ENCODE results near the gene NMRAL1.

NMRAL1 gene

DNA sequence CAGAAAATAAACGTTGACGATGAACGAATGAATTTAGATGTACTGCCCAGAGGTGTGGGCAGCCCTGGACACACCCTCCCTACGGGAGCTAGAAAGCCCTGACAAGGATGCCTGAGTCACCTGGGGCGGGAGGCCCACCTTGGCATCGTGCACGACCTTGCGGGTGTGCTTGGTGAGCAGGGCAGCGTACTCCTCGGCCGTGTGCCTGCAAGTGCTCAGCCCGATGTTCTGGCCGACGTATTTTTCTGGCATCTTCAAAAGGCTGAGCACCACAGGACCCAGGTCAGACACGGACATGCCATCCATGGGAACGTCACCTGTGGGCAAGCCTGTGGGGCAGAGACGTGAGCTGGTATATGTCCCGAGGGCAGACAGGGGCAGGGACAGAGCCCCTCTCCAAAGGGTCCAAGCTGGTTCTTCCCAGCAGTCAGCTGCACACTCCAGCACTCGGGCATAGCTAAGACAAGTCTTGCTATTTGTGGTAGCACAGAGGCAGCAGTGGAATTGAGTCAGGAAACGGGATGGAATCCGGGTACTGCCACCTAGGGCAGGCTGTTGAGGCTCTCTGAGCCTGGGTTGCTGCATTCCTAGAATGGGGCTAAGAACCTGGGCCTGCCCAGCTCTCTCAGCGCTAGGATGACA lies 10.8 kb downstream of the NMRAL1 start:
- DNase-seq: no peak

DNA sequence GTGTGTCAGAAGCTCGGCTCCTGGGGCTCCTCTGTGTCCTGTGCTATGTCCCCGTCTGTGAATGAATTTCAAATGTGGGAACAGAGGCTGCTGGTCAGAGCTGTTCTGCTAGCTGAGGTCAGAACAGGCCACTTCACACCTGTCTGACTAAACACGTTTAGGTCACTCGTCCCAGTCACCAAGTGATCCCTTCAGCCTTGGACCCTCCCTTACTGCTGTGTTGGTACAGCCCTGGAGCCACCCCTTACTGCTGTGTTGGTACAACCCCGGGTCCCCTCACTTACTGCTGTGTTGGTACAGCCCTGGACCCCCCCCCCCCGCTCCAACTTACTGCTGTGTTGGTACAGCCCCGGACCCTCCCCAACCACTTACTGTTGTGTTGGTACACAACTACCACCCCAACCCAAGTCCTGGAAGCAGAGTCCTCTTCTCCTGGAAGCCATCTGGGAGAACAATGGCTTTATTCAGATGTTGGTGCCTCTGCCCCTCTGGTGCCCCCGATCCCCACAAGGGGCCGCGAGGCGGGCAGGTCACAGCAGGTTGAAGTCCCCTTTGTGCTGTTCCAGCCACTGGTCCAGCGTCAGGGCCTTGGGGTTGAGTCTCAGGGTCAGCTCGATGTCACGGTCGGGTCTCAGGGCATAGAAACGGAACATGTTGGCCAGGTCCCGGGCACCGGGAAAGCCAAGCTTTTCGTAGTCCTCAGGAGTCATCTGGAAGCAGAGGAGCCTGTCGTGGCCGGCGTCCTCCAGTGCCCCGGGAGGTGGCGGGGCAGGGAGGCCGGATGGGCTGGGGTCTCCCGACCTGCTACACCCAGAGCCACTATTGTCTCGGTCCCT lies 13.0 kb downstream of the NMRAL1 start:
- no peak for DNase-seq

DNA sequence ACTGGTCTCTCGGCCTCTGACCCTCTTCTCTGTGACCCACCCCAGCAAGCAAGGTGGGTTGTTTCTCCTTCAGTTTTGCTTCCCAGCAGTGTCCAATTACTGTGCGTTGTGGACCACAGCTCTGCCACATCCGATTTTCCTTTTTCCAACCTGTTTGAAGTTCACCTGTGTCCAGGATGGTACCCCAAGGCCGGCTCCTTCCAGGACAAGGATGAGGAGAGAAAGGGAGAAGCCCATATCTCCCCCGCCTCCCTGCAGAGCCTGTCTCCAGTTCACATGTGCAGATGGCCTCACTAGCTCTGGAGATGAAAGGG lies 13.5 kb downstream of the NMRAL1 start:
- DNase-seq: no peak

DNA sequence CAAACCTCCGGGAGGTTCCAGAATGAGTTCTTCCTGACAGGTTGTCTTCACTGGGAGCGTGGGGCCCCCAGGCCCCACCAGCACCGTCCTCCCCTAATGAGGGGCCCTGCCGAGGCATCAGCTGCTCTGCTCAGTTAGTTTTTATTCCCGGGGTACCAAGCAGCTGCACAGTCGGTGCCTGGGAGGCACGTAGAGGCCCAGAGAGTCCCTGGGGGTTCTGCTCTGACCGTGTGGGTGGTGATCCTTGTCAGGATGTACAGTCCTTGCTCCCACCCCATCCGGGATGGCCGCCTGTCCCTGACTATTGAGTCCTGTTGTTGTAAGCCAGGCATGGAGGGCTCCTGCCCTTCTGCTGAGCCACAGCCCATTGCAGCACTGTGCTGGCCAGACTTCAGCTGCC lies 18.5 kb downstream of the NMRAL1 start:
- no peak for DNase-seq

DNA sequence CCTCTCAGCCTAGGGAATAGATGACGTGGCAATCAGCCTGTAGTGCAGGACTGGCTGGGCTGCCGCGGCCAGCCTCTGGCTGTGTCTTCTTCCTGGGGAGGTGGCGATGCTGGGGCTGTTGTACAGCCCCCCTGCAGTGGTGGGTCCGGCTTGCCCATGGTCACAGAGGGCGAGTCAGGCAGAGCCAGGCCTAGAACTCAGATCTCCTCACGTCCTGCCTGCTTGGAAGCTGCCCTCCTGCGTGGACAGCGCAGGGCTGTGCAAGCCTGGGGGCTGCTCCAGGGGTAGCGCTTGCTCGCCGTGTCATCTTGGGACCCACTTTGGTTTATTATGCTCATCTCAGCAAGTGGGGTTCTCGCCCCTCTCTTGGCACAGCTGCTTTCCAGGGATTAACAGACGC lies 19.3 kb downstream of the NMRAL1 start:
- no peak for DNase-seq

DNA sequence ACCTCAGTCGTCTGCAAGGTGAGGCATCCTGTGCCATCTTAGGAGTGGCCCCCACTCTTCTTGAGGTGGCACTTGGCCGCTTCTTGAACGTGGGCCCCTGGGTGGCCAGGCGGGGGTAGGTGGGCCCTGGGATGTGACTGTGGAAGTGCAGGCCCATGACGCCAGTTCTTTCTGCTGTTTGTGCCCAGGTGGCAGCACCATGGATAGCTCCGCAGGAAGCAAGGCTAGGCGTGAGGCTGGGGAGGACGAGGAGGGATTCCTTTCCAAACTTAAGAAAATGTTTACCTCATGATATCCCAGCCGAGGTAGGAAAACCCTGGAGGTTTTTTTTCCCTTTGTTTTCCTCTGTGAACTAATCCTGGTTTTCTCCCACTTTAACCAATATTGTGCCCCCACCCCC lies 19.8 kb downstream of the NMRAL1 start:
- DNase-seq: no peak

DNA sequence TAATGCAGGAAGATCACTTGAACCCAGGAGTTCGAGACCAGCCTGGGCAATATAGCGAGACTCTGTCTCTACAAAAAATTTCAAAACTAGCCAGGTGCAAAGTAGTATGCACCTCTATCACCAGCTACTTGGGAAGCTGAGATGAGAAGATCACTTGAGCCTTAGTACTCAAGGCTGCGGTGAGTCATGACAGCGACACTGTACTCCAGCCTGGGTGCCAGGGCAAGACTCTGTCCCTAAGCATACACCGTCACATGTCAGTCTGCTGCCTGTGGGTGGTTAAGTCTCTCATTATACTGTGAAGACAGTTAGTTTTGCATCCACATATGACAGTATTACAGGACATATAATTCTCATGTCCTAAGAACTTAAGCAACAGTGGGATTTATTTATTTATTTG lies 21.8 kb downstream of the NMRAL1 start:
- DNase-seq: no peak

DNA sequence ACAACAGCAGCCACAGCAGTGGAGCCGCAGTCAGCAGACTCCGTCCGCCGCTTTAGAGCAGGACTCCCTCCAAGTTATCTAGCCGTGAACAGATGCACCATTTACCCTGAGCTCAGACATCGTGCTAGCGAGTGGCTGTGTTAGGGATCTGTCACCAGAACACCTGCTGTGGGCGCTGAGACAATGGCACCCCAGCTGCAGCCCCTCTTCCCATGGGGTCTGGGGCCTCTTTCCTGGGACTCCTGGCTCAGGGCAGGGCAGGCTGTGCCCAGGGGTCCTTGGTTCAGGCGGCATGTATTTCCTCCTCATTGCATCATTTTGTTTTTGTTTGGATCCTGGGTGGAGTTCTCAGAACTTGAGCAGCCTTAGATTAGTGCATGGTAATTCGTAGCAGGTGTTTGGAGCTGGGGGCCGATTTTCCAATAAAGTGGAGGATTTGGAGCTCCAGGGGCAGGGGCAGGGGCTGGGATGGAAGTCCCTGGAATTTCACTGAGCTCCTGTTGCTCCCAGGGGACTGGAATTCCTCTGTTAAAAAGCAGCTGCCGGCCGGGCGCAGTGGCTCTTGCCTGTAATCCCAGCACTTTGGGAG lies 23.4 kb downstream of the NMRAL1 start:
- no peak for DNase-seq

DNA sequence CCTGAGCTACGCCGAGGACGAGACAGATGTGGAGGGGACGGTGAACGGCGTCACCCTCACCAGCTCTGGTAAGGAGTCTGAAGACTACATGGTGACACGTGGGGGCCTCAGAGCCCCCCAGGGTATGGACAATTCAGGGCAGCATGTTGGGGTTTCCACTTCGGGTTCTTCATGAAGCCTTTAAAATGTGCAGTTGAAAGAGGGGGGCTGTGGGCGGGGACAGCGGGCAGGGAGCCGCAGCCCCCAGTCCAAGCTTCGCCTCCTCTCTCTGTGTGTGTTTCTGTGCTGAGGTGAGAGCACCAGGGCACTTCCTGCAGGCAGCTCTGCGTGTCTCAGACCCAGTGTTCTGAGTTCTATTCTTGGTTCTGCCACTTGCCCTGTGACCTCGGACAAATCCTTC lies 24.0 kb downstream of the NMRAL1 start:
- DNase-seq: no peak

DNA sequence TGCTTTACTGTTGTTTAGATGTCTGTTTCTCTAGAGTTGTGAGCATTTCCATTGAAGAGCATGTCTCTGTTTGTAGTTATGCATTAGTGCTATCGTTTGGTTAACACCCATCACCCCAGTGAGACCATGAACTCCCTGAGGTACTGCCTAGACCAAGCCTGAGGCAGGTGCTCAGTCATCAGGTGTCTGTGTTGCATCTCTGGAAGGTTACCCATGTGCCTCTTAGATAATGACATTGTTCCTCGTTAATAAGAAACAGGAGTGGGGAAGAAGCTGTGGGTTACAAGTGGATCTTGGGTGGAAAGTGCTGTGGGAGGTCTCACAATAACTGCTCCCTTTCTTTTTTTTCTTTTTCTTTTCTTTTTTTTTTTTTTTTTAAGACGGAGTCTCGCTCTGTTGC lies 30.4 kb downstream of the NMRAL1 start:
- no peak for DNase-seq

DNA sequence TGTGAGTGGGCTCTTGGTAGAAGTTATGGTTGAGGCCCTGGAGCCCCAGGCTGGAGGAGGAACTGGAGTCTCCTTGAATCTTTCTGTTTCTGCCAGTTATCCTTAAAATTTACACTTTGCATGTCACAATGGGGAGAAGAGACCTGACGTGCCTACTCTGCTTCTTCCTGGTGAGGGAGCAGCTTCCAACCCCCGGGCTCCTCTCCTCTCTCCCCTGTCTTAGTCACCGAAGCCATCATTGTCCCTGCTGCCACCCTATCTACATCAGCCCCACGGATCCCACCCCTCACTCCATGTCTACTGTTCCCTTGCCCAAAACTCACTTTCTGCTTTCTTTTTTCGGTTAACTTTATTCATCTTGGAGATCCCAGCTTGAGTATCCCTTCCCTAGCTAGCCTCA lies 31.2 kb downstream of the NMRAL1 start:
- no peak for DNase-seq

DNA sequence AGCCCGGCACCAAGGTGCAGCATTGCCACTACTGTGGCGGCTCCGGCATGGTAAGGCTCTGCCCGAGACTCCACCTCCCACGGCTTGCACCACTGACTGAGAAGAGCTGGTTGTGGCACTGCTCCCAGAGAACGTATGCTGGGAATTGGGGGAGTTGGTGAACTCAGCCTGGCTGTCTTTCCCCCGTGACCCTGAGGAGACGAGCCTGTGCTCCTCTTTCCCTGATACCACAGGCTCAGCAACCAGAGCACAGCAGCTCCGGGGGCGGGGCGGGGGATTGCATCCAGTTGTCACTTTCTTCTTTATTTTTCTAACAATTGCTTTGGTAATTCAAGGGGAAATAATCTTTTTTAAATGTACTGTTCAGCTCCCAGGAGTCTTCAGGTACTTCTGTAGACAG lies 32.1 kb downstream of the NMRAL1 start:
- DNase-seq: no peak

DNA sequence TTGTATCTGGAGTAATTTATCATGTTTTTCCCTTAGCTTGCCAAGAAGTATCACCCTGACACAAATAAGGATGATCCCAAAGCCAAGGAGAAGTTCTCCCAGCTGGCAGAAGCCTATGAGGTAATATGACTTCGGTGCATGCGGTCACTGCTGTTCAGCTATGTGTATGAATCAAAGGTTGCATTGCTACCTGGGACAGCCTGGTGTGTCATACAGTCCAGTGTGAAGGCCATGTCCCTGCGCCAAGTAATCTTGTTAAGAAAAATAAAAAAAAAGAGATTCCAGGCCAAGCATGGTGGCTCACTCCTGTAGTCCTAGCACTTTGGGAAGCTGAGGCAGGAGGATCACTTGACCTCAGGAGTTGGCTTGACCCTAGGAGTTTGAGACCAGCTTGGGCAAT lies 37.1 kb downstream of the NMRAL1 start:
- no peak for DNase-seq

DNA sequence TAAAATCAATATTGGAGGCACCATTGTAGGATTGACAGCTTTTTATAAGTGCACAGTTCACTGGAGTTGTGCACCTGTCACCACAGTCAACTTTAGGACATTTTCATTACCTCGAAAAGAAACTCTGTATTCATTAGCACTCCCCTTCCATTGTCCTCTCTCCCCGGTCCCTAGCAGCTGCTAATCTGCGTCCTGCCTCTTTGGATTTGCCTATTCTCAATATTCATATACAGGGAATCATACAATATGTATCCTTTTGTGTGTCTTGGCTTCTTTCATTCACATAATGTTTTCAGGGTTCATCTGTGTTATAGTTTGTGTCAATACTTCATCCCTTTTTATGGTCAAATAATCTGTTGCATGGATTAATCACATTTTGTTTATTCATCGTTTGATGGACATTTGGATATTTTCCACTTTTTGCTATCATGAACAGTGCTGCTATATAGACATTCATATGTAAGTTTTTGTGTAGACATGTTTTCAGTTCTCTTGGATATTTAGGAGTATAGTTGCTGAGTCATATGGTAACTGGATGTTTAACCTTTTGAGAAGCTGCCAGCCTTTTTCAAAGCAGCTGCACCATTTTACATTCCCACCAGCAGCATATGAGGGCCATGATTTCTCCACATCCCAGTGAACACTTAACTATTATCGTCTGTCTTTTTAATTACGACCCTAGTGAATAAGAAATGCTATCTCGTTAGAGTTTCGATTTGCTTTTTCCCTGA lies 38.9 kb downstream of the NMRAL1 start:
- no peak for DNase-seq

DNA sequence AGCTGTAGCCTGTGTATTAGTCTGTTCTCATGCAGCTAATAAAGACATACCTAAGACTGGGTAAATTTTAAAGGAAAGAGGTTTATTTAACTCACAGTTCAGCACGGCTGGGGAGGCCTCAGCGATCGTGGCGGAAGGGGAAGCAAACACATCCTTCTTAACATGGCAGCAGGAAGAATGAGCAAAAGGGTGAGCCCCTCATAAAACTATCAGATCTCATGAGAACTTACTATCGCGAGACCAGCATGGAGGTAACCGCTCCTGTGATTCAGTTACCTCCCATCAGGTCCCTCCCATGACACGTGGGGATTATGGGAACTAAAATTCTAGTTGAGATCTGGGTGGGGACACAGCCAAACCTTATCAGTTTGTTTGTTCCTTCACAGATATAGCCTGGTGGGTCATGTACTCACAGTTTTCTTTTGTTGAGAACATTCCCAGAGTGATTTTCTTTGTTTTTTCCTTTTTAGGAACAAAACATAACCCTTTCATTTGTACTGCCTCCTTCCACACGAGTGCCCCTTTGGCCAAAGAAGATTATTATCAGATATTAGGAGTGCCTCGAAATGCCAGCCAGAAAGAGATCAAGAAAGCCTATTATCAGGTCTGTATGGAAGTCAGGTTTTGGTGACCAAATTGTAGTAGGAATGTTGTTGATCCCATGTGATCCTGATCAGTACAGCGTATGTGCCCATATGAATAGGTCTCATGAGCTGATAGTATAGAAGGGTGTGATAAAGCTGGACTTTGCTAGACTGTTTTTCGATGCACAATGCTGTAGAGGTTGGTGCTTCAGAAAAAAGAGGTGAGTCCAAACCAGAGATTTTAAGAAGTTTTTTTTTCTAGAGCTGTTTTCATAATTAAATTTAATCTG lies 40.3 kb downstream of the NMRAL1 start:
- no peak for DNase-seq

DNA sequence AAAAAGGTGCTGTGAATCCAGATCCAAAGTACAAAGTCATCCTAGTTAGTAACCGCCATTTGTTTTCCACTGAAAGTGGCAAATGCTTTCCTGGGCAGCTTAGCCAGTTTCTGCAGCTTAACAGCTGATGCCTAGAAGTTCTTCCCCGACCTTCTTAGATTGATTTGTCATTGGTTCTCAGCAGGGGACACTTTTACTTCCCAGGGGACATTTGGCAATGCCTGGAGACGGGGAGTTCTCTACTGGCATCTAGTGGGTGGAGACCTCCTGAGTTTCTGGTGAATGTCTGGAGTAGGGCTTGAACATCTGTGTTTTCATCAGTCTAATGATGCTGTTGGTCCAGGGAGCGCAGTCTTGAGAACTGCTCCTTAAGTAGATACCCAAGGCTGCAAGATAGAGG lies 41.2 kb downstream of the NMRAL1 start:
- no peak for DNase-seq

DNA sequence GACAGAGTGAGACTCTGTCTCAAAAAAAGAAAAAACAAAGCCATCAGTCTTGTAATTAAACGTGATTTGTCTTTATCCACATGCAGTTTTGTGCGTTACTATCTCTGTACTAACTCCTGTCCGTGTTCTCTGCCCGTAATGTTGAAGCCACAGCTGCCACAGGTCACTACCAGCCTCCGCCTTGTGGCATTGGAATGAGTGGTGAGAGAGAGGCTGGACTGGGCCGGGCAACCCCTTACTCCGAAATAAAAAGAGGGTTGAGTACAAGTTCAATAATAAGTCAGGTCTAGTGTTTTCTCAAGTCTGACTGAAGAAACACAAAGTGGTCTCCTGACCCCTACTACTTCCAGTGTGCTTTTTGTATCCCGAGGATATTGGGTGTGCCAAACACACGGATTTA lies 43.4 kb downstream of the NMRAL1 start:
- no peak for DNase-seq

DNA sequence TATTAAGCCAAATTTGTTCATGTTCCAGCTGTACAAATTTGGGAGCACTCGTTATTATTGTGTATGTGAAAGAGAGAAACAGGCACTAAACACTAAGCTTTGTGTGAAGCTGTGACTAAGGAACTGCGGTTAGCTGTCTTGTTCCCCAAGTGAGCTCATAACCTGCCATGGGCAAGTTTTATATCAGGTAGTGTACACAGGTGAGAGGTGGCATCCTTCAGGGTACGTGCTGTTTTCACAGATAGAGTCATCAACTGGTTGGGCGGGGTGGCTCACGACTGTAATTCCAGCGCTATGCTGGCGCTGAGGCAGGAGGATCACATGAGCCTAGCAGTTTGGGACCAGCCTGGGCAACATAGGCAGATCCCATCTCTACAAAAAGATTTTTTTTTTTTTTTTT lies 45.9 kb downstream of the NMRAL1 start:
- DNase-seq: no peak

DNA sequence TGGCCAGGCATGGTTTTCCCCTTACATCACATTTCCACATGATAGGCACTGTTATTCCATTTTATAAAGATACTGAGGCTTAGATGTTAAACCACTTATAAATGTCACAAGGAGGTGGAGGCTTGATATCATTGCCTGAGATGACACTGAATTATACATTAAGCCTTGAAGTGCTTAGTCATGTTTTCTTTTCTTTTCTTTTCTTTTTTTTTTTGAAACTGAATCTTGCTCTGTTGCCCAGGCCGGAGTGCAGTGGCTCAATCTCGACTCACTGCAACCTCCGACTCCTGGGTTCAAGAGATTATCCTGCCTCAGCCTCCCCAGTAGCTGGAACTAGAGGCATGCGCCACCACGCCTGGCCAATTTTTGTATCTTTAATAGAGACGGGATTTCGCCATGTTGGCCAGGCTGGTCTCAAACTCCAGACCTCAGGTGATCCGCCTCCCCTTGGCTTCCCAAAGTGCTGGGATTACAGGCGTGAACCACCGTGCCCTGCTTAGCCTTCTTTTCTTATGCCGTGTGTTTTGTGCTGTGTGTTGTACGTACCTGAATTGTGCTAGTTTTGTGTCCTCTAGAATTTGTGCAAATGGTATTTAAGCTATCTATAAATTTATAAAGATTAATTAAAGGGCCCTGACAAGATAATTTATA lies 47.6 kb downstream of the NMRAL1 start:
- DNase-seq: no peak

DNA sequence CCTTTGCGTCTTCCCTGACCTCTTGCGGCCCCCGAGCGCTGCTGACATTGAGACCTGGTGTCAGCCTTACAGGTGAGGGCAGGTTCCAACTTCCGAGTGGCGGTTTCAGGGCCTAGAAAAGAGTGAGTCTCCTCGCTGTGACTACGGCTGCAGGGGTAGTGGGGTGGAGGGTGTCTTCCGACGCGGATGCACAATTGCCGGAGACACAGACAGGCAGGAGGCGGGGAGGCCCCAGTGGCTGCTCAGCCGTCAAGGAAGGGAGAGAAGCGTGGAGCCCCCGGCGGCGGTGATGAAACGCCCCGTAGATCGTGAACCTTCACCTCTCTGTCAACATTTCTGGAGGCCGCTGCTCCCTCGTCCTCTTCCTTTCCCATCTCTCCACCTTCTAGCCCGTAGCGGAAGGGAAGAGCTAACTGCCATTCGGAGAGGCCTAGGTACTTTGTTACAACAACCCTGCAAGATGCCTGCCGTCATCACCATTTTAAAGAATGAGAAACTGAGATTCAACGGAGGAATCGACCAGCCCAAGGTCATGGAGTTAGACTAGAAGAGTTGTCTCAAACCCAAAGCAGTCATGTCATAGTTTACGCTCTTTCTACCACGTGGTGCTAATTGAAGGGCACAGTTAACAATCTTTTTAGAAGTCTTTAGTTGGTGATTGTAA lies 48.3 kb downstream of the NMRAL1 start:
- no peak for DNase-seq

DNA sequence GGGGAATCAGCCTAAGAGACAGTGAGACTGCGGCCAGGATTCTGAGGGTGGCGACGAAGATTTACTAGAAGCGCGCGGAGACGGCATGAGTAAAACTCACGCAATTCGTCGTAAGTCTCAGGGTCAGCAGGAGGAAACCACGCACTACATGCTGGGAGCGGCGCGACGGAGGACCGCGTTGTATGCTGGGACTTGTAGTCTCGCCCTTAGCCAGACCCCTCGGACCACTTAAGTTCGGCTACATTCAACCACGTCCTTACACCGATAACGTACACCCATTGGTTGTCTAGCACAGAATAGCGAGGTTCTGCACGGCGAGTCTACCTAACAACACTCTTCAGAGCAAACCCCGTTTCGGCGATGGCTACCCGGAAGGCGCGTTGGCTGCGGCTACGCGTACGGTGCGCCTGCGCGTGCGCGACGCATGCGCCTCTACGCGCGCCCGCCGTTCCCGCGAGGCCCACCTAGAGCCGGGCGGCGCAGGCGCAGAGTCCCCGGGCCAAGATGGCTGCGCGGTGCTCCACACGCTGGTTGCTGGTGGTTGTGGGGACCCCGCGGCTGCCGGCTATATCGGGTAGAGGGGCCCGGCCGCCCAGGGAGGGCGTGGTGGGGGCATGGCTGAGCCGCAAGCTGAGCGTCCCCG lies 48.9 kb downstream of the NMRAL1 start, which contains the start of gene DNAJA3:
Gene DNAJA3 (plus strand): TSS at position 491 of the 643 bp plus-strand sequence. CDS start 14 bp downstream, at position 505.
- DNase-seq: peak; percentile 94
